ENCODE data around the gene NAA40. TPM values are rescaled to one million over a fixed set of nuclear protein-coding genes. Genes with fewer than 3 reads are reported as not detected.
A peak's percentile ranks its signal among the peaks of the same experiment; 100 is the strongest.
"Not testable (repeated sequence)": the region's sequence is repeated elsewhere in the genome, so short reads cannot be mapped to it uniquely, and the experiment has no call there.

The NAA40 gene
- total RNA-seq, 1 donor from 2014 or later, result 8.3 TPM

DNA sequence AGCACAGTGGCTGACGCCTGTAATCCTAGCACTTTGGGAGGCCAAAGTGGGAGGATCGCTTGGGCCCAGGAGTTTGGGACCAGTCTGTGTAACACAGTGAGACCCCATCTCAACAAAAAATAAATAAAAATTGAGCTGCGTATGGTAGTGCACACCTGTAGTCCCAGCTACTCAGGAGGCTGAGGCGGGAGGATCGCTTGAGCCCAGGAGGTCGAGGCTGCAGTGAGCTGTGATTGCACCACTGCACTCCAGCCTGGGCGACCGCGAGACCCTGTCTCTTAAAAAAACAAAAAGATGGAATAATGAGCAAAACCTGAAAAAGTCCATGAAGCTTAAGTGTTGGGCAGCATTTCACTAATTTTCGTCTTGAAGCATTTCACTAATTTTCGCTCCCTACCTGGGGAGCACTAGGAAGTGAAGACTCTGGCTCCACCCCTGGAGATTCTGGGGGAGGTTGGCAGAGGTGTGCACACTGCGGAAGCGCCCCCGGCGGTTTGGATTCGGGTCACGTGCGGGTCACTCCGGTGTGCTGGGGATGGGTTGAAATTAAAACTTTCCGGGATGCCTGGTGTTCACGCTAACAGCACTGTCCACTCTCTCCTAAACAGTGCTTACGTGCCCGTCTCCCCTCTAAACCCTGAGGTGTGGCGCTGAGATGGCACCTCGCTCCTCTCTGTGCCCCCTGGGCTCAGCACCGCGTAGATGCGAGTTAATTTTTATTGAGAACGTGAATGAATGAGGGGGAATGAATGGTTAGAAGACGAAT lies 906 bp upstream of the NAA40 start:
- DNase-seq (ENCODE audit: low read depth in 2 of 2), result no peak

DNA sequence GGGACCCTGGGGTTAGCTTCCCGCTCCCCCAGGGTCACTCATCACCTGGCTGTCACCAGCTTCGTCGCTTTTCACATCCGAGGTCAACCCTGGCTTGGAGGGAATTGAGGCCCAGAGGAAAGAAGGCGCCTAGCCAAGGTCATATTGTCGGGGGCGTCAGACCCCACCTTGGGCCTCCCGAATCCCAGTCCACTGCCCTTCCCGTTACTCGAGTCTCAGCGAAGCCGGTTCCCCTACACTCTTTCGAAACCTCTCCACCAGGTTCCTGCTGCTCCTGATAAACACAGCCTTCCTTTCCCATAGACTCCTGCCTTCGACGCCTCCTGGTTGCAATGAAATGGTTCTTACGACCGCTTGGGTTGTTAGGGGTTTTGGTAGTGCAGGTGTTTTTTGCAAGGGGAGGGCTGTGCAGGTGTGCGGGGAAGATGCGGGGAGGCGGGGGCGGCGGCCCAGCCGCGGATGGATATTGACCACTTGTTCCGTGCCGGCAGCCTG lies 642 bp downstream of the NAA40 start:
- DNase-seq (ENCODE audit: low read depth in 2 of 2), result peak in 1 of 2 donors; percentile 19

DNA sequence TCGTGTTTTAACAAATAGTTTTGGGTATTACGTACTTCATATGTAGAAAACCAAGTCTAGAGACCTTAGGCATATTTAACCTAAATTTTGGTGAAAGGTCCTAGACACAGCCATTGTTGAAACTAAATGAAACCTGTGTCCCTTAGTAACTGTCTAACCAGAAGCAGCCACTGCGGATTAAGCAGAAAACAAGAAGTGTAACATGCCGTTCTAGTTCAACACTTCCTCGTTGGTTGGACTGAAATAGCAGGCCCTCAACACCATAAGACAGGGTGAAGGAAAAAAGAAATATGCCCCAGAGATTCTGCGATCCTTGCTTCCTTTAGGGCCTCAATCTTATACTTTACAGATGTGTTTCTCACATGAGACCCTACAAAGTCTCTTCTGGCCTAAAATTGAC lies 2.0 kb downstream of the NAA40 start:
- DNase-seq (ENCODE audit: low read depth in 2 of 2), result no peak

DNA sequence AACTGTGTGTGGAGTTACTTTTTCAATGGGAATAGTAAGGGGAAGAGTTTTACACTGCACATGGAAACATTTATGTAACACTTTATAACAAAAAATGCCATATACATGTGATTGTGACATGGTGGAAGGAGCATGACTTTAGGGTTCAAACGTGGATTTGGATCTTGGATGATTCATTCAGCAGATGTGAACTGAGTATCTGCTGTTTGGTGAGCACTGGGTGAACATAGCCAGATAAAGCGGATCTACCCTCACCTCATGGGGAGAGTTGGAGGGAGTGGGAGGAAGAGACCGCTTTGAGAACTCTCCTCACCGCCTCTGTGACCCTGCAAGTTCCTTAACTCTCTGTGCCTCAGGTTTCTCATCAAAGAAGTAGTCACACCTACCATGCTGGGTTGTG lies 3.1 kb downstream of the NAA40 start:
- no peak for DNase-seq (ENCODE audit: low read depth in 2 of 2)

DNA sequence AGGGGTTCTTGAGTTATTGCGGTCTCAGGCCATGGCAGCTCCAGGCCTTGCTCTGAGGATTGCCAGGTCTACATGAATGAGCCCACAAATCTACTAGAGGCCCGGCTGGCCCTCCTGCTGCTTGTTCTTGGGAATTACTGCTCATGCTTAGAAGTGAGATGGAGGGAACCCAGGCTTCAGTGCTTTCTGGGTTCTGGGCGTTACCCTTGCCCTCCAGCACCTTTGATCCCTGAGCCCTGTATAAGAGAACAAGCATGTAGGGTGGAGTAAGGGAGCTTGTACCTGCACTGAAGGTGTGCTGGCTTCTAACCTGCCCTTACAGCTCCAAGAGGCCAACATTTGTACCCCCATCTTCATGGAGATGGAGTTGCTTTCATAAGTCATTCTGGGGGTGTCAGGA lies 4.0 kb downstream of the NAA40 start:
- DNase-seq (ENCODE audit: low read depth in 2 of 2), result no peak

DNA sequence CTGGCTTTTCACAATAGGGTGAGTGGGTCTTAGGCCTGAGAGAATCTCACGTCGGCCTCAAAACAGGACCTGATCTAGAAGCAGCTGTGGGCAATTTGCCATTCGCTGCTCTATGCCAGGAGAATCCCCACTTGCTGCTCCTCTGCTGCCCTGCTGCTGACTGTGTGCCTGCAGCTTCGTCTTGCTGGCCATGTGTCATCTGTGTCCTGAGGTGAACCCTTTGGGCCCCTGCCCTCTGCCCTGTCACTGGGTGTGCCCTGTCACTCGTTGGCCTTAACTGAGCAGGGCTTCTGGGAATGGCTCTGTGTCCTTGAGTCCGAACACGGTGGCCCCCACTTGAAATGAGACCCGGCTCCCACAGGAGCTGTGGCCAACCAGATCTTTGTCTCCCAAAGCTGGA lies 6.2 kb downstream of the NAA40 start:
- no peak for DNase-seq (ENCODE audit: low read depth in 2 of 2)

DNA sequence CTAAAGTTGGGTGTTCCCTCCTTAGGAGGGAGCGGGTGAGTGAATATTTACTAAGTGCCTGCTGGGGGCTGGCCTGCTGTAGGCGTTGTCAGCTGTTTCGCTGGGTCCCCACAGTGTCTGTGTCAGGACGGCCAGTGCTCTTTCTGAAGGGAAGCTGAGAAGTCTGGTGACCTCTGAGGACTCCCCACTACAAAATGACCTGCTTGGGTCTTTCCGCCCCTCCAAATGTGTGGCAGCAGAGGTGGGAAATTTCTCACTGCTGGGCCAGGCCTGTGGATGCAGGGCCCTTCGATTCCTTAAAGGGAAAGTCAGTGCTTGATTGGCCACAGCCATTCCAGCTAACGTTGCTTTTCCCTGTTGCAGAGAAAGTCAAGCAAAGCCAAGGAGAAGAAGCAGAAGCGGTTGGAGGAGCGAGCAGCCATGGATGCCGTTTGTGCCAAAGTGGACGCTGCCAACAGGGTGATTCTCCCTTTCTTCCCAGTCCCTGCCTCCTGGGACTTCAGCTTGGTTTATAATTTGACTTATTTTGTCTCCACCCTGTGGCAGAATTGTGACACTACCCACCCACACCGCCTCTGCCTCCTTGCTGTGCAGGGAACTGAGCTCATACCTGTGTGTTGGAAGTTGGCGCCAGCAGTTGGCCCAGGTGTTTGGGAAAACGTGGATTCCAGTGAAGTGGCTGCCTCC lies 6.8 kb downstream of the NAA40 start:
- peak; percentile 32 to 65 for DNase-seq (ENCODE audit: low read depth in 2 of 2)

DNA sequence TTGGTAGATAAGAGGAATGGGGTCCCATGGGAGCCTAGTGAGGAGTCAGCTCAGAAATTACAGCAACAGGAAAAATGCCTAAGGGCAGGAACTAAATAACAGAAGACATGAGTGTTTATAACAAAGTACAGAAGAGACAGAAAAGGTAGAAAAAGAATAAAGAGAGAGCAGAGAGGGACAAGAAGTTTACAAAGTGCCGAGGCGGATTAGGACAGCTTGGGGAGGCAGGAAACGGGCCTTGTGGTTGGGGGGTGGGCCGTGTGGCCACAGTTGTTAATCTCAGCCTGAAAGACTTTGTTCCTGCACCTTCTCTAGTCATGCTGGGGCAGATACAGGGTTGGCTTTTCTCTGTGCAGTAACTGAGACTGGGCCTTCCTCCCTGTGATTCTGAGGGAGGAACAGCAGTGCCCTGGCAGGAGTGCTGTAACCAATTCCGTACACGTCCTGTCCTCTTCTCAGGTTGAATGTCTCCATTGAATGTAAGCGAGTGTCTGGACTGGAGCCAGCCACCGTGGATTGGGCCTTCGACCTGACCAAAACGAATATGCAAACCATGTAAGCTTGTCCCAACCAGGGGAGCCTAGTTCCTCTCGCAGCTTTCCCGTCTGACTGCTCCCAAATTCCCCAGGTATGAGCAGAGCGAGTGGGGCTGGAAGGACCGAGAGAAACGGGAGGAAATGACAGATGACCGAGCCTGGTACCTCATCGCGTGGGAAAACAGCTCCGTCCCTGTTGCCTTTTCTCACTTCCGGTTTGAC lies 13.2 kb downstream of the NAA40 start:
- DNase-seq (ENCODE audit: low read depth in 2 of 2), result no peak

DNA sequence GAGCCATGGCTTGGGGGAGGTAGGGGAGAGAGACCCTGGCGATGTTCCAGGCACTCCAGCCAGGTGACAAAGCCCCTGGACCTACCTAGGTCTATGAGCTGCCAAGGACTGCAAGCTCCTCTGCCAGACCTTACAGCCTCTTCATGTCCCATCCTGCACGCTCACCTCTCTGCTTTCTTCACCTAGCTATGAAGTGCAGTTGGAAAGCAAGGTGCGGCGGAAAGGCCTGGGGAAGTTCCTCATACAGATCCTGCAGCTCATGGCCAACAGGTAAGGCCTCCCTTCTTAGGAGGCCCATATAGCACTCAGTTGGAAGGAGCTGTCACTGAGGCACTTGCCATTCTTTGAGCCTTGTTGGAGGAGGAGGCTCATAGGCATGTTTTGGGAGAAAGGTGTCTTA lies 13.8 kb downstream of the NAA40 start:
- no peak for DNase-seq (ENCODE audit: low read depth in 2 of 2)

DNA sequence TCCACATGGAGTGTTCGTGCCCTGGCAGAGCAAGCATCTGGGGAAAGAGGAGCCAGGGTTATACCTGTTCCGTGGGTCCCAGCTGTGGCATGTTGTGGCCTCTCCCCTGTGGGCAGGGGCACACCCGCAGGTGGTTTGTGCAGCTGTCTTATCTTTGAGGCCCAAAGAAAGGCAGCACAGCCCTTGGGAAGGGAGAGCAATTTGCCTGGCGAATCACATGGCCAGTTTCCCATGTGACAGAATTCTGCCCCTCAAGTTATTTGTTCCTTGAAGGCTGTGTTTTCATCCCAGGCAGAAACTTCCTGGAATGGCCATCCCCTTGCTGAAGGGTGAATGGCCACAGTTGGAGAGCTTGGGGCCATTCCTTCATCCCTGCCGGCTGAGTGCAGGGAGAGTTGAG lies 19.2 kb downstream of the NAA40 start:
- DNase-seq (ENCODE audit: low read depth in 2 of 2), result no peak

DNA sequence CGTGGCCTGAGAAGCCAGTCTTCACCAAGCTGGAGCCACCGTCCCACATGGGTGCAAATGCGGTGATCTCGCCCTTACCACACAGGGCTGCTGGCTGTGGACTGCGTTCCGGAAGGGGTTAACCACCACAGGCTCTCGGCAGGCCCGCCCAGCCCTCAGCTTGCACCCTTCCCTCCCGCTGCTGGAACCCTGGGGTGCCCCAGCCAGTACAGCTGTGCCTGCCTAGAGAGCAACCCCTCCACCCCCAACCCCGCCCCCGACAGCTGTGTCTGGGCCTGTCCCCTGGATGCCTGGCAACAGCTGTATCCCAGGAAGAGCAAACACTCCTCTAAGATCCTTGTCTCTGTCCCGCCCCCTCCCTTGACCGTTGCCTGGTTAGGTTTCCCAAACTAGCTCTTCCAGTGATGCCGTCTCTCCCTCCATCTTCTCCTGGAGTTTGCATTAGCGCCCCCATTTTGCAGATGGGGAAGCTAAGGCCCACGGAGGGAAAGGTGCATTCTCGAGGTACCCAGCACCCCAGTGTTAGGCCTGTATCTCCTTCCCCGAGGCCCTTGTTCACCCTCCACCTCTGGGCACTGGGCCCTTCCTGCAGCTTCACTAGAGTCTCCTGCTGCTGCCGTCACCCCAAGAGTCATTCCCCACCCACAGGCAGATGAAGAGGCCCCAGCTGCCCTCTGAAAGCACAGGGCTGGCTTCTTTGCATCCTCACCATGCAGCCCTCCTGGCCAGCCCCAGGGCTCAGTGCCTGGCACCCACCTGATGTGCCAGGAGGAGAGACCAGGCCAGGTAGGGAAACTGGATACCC lies 23.0 kb downstream of the NAA40 start:
- no peak for DNase-seq (ENCODE audit: low read depth in 2 of 2)

DNA sequence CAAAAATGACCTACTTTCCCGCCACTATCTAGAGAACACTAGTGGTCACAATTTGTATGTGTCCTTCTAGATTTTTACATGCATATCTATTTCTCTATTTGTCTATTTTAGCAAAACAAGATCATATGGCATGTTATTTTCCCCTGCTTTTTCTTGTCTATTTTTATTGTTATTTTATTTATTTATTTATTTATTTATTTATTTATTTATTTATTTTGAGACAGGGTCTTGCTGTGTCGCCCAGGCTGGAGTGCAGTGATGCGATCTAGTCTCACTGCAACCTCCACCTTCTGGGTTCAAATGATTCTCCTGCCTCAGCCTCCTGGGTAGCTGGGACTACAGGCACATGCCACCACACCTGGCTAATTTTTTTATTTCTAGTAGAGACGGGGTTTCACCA lies 25.1 kb downstream of the NAA40 start:
- not testable (repeated sequence) for DNase-seq (ENCODE audit: low read depth in 2 of 2)

DNA sequence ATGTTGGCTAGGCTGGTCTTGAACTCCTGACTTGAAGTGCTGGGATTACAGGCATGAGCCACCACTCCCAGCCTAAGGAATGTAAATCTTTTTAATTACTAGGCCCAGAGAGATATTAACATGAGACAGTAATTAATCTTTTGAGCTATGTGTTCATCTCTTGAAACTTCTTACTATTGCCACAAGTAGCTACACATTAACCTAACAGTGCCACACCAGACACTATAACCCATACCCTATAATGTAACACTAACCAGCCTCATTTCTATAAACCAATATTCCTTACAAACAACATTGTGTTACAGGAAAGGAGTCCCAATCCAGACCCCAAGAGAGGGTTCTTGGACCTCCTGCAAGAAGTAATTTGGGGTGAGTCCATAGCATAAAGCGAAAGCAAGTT lies 27.6 kb downstream of the NAA40 start:
- no peak for DNase-seq (ENCODE audit: low read depth in 2 of 2)

DNA sequence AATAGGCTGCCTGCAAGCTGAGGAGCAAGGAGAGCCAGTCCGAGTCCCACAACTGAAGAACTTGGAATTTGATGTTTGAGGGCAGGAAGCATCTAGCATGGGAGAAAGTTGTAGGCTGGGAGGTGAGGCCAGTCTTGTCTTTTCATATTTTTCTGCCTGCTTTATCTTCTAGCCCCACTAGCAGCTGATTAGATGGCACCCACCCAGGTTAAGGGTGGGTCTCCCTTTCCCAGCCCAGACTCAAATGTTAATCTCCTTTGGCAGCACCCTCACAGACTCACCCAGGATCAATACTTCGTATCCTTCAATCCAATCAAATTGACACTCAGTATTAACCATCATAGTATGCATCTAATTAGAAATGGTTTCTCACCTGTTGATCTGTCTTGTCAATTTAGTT lies 30.7 kb downstream of the NAA40 start:
- no peak for DNase-seq (ENCODE audit: low read depth in 2 of 2)

DNA sequence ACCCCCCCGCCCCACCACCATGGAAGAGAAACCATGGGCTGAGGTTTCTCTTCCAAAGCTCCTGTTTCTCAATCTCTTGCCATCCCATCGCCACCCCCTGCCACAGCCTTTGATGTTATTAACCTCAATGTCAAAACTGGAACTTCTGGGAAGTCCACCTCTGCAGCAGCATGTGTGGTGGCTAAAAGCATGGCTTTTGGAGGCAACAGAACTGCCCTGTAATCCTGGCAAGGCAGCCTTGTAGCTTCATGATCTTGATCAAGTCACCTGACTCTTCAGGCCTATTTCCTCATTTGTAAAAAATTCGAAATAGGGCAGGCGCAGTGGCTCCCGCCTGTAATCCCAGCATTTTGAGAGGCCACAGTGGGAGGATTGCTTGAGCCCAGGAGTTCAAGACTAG lies 32.1 kb downstream of the NAA40 start:
- no peak for DNase-seq (ENCODE audit: low read depth in 2 of 2)

DNA sequence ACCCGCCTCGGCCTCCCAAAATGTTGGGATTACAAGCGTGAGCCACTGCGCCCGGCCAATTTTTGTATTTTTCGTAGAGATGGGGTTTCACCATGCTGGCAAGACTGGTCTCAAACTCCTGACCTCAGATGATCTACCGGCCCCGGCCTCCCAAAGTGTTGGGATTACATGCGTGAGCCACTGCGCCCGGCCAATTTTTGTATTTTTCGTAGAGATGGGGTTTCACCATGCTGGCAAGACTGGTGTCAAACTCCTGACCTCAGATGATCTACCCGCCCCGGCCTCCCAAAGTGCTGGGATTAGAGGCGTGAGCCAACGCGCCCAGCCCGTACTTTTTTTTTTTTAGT lies 35.1 kb downstream of the NAA40 start:
- DNase-seq (ENCODE audit: low read depth in 2 of 2), result not testable (repeated sequence)

DNA sequence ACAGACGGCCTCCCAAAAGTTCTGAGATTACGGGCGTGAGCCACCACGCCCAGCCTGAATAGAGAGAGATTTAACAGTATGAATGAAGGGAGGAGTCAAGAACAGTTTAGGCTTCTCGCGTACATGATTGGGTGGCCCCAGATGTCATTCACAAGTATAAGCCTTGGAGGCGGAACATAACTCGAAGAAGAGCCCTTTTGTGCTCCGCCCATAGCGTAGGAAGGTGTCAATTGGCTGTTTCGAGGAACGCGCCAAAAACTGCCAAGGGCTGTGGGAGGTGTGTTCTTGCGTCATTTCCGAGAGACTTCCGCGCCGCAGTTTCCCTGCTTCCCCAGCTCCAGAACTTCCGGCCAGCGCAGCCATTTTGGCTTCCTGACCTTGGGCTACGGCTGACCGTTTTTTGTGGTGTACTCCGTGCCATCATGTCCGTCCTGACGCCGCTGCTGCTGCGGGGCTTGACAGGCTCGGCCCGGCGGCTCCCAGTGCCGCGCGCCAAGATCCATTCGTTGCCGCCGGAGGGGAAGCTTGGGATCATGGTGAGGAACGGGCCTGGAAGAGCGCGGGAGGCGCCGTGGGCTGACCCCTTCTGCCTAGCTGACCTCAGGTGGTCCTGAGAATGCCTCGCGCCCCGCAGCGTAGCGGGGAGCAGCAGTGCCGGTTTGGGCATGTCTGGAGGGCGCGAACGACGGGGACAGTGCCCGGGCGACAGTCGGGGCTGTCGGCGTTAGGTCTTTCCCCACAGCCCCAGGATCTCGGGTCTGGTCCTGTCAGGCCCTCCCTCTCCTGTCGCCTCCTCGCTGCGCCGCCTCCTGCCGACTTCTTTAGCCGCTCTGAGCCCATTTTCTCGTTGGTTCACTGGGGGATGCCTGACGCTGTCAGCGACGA lies 35.7 kb downstream of the NAA40 start, which contains the start of gene COX8A:
Gene COX8A (plus strand): TSS at position 362 of the 885 bp plus-strand sequence. CDS start 61 bp downstream, at position 423.
- DNase-seq (ENCODE audit: low read depth in 2 of 2), result peak; percentile 100

DNA sequence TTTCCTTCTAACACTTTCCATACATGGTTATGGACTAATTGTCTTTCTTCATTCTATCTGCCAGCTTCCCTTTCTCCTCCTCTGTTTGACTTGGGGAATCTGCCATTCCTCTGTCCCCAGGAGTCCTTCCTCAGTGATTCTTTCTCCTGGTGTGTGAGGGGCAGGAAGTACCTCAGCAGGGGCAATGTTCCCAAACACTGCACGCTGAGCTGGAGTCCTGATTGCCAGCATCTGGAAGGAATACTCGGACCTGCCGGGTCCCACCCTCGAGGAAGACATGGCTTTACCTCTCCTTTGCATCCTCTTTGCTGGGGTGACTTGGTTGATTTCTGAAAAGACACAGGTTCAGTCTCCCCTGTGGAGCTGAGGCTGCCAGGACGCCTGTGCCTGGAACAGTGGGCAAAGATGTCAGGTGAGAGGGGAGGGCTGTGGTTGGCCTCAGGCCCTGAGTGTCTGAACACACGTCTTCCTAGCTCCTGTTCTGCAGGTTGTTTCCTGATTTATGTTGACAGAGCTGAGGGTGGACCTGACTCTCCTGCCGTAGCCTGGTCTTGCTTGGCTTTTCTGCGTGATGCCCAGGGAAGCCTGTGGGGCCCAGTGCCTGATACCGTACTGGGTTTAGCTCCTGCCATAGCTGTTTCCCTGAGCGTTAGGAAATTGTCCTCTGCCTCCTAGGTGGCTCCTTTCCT lies 39.9 kb downstream of the NAA40 start:
- DNase-seq (ENCODE audit: low read depth in 2 of 2), result no peak

DNA sequence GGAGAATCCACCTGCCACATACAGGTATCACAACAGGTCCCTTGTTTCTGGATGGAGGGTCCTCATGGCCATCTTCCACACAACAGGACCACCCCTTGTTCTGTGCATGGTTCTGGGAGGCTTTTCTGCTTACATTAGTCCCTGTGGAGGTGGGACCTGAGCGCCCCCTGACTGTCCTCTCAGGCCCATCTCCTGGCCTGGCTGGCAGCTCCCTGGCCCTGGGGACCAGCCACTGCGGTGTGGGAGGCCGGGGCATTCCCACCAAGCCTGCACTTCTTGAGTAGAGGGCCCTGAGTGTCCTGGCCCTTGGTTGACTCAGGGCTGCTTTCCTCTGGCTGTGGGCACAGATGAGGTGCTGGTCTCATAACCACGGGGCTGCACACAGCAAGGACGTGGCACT lies 40.6 kb downstream of the NAA40 start:
- no peak for DNase-seq (ENCODE audit: low read depth in 2 of 2)

DNA sequence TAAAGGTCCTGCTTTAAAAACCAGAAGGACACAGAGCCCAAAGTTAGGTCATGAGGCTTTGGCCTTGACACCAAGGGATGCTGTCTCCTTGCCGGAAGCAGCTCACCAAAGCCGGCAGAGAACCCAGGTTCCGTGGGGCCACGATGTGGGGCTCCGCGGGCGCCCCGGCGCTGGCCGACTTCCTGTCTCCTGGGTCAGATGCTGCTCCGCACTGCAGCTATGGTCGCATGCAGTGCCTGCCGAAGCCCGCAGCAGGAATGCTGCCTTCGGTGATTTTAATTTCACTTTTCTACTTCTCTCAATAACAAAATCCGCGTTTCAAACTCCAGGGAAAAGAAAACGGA lies 47.0 kb downstream of the NAA40 start:
- DNase-seq (ENCODE audit: low read depth in 2 of 2), result no peak
